Right lung (tissue), 5 donors: ENCODE measurements around the gene MPHOSPH8. TPM values are rescaled to one million over a fixed set of nuclear protein-coding genes. Genes with fewer than 3 reads are reported as not detected.
"Not testable (repeated sequence)": the region's sequence is repeated elsewhere in the genome, so short reads cannot be mapped to it uniquely, and the experiment has no call there.

Experiments
- DNase-seq, 2 donors: peaks; one replicate each; pipeline ENCODE4 v3.0.0-alpha.2; 2013
- polyA plus RNA-seq, 5 donors: library from polyadenylated mRNA; unstranded; fragments of 120-200 nt; gene quantifications; one replicate each; pipeline versions ENCODE4 v1.2.1 to v1.2.3, GENCODE V29; 2013; ENCODE audit warnings: inconsistent platforms in 1 of 5, low replicate concordance in 1 of 5; ENCODE audit not compliant: insufficient read length in 5 of 5, insufficient read depth in 1 of 5

The MPHOSPH8 gene
- polyA plus RNA-seq, 5 donors: 62.4 to 83.4 (median 78.5) TPM

DNA sequence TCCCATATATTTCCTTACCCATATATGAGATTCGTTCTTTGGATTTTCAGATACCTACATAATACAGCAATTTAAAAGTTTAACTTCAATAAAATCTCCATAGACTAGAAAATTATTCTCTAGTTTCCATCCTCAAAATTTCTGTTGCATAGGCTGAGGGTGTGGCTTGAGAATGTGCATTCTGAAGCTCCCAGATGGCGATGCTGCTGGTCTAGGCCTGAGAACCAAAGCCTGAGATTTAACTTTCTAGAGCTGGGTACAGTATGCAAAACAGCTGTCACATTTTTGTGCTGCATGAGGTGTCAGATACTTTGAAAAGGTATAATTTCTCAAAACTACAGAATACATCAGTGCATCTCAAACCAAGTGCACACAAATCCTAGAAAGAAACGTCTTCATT lies 42.7 kb downstream of the MPHOSPH8 start:
- DNase-seq: no peak

- DNase-seq: no peak
Measured at GRCh38 chr13:19680751-19681150, 47.3 kb downstream of the MPHOSPH8 start.

GRCh38 chr13:19681517-19681916 lies 48.1 kb downstream of the MPHOSPH8 start:
- no peak for DNase-seq

- DNase-seq: no peak
Measured at GRCh38 chr13:19685034-19685433, 51.6 kb downstream of the MPHOSPH8 start.

GRCh38 chr13:19685437-19685836 lies 52.0 kb downstream of the MPHOSPH8 start:
- DNase-seq: no peak

DNA sequence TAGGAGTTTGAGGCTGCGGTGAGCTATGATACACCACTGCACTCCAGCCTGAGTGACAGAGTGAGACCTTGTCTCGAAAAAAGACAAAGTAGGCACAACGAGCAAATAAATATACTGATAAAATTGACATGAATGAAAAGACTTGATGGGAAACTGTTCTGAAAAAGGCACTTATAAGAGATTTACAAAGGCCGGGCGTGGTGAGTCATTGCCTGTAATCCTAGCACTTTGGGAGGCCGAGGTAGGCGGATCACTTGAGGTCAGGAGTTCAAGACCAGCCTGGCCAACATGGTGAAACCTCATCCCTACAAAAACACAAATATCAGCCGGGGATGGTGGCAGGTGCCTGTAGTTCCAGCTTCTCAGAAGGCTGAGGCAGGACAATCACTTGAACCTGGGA lies 58.0 kb downstream of the MPHOSPH8 start:
- DNase-seq: not testable (repeated sequence)

- no peak for DNase-seq
Measured at GRCh38 chr13:19695428-19695827, 62.0 kb downstream of the MPHOSPH8 start.

DNA sequence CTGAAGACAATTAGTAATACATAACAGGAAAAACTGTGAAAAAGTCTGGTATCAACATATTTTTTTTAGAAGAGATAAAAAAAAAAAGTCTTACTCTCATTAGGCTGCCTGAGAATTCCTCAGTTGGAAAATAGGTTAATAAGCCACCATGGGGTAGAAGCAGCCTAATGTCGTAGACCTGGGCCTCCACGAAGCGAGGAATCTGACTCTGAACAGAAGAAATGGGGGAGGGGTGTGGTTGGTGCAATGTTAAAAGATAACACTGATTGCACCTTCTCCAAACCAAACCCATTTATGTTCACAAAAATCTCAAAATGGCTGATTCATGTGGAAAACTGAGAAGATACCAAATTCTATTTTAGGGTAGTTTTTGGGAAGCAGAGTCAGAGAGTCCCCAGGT lies 62.4 kb downstream of the MPHOSPH8 start:
- no peak for DNase-seq

GRCh38 chr13:19700963-19701362 lies 67.5 kb downstream of the MPHOSPH8 start:
- DNase-seq: not testable (repeated sequence)

GRCh38 chr13:19701619-19702018 lies 68.2 kb downstream of the MPHOSPH8 start:
- DNase-seq: not testable (repeated sequence)

- DNase-seq: not testable (repeated sequence)
Measured at GRCh38 chr13:19704256-19704655, 70.8 kb downstream of the MPHOSPH8 start.

DNA sequence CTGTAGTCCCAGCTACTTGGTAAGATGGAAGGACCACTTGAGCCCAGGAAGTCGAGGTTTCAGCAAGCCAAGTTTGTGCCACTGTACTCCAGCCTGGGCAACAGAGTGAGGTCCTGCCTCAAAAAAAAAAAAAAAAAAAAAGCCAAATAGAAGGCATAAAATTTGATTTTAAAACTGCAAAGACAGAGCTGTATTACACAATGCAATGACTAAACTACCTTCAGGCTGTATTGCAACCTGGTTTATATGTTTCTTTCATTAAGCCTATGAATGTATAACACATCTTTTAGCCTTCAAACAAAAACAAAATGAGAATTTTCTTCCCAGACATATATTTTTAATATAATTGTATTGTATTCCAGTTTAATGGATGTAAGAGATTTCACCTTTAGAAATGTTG lies 75.6 kb downstream of the MPHOSPH8 start:
- DNase-seq: not testable (repeated sequence)

DNA sequence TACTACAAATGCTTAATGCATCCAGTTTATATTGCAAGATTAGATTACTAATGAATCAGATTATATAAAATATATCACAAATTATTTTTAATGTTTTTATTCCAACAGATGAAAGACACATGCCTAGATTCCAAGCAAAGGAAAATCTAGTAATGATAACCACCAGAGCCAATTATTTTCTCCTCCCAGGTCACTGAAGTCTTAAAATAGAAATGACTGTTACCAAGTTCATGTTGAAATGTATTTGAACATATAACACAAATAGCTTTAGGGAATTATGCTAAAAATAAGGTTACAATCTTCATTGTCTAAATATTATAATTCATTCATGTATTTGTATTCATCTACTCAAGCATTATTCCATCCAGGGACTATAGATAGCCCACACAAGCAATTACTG lies 76.3 kb downstream of the MPHOSPH8 start:
- not testable (repeated sequence) for DNase-seq

- DNase-seq: no peak
Measured at GRCh38 chr13:19713186-19713965, 79.9 kb downstream of the MPHOSPH8 start.

DNA sequence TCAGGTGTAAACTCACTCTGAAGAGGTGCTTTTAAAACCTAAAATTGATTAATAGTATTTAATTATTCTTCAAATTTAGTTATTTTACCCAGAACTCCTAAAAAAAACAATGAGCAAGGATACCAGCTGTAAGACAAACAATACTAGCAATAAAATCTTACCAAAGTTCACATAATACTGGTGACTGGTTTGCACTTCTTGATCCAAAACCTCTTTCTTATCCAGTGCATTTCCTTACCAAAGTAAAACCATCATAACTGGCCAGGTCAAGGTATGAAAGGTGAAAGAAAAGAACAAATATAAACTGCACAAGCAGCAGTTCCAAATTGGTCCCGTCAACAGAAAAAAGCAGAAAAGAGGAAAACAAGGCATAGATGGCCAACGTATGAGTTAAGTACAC lies 86.6 kb downstream of the MPHOSPH8 start:
- DNase-seq: no peak

Other genes starting within 250 kb of the MPHOSPH8 start
- gene TPTE2, start 72.1 kb upstream of the MPHOSPH8 start, polyA plus RNA-seq: under 1 TPM; 0.19 to 0.27 (median 0.22) TPM
- gene PSPC1, start 149.3 kb downstream of the MPHOSPH8 start, polyA plus RNA-seq: 10 to 100 TPM; 66.8 to 85.0 (median 80.1) TPM
- 10 to 100 TPM; 20.4 to 39.2 (median 30.5) TPM for gene ZMYM5, start 230.0 kb downstream of the MPHOSPH8 start, polyA plus RNA-seq